GM23338 (cell line): Measurements from ENCODE around the gene RYR2. TPM values are rescaled to one million over a fixed set of nuclear protein-coding genes. Genes with fewer than 3 reads are reported as not detected.

Source experiments
- ATAC-seq: fragments of 200-7000 bp; cut with Tn5 transposase; 3 replicates; pipeline ENCODE4 v1.9.1; 2020
- DNase-seq: peaks from one replicate; pipeline ENCODE4 v3.0.0-alpha.2; 2015; ENCODE audit warnings: low spot score
- H2AFZ ChIP-seq: fragments of 200-600 bp; sonication (generic); 2 replicates; pipeline ENCODE4 v1.8.0; 2016; ENCODE audit warnings: antibody characterized with exemption, mild to moderate bottlenecking, moderate library complexity
- H3F3A ChIP-seq: fragments of 200-600 bp; sonication (generic); replicated peaks from 2 replicates; pipeline ENCODE4 v1.8.0; 2017; ENCODE audit warnings: antibody characterized with exemption, mixed run types, low read depth
- H3K27ac ChIP-seq: fragments of 200-600 bp; sonication (generic); 2 replicates; pipeline ENCODE4 v1.6.1; 2016; ENCODE audit warnings: low read depth
- H3K27me3 ChIP-seq: fragments of 200-600 bp; sonication (generic); 2 replicates; pipeline ENCODE4 v1.8.0; 2016; ENCODE audit warnings: mild to moderate bottlenecking, mixed run types, moderate library complexity; ENCODE audit not compliant: insufficient read depth
- H3K36me3 ChIP-seq: fragments of 200-600 bp; sonication (generic); 2 replicates; pipeline ENCODE4 v1.8.0; 2016; ENCODE audit warnings: mild to moderate bottlenecking; ENCODE audit not compliant: insufficient read depth
- H3K4me1 ChIP-seq: fragments of 200-600 bp; sonication (generic); 2 replicates; pipeline ENCODE4 v1.8.0; 2016; ENCODE audit warnings: mild to moderate bottlenecking, moderate library complexity; ENCODE audit not compliant: insufficient read depth
- H3K4me2 ChIP-seq: fragments of 200-600 bp; sonication (generic); 2 replicates; pipeline ENCODE4 v1.7.1; 2017; ENCODE audit warnings: mixed run types
- H3K4me3 ChIP-seq: fragments of 200-600 bp; sonication (generic); 2 replicates; pipeline ENCODE4 v1.6.1; 2016; ENCODE audit warnings: mixed run types
- H3K79me2 ChIP-seq: fragments of 200-600 bp; sonication (generic); replicated peaks from 2 replicates; pipeline ENCODE4 v1.8.0; 2017; ENCODE audit warnings: mild to moderate bottlenecking; ENCODE audit not compliant: insufficient read depth
- H3K9me2 ChIP-seq: fragments of 200-600 bp; sonication (generic); 2 replicates; pipeline ENCODE4 v1.8.0; 2017; ENCODE audit not compliant: insufficient read depth
- H4K20me1 ChIP-seq: fragments of 200-600 bp; sonication (generic); replicated peaks from 2 replicates; pipeline ENCODE4 v1.8.0; 2017; ENCODE audit warnings: mild to moderate bottlenecking; ENCODE audit not compliant: insufficient read depth
- H3K27ac Mint-ChIP-seq: 2 replicates; pipeline ENCODE4 v1.8.0; 2020; ENCODE audit warnings: inconsistent platforms, mild to moderate bottlenecking, moderate library complexity, mixed read lengths
- H3K27me3 Mint-ChIP-seq: 3 replicates; pipeline ENCODE4 v1.8.0; 2022; ENCODE audit warnings: low read depth, mild to moderate bottlenecking, moderate library complexity, mixed read lengths, inconsistent platforms; ENCODE audit not compliant: insufficient read depth, poor library complexity
- H3K36me3 Mint-ChIP-seq: 3 replicates; pipeline ENCODE4 v1.8.0; 2021; ENCODE audit warnings: low read depth, mild to moderate bottlenecking, inconsistent platforms, moderate library complexity, mixed read lengths
- H3K4me1 Mint-ChIP-seq: 3 replicates; pipeline ENCODE4 v1.8.0; 2020; ENCODE audit warnings: mild to moderate bottlenecking, inconsistent platforms, mixed read lengths
- H3K4me3 Mint-ChIP-seq: 3 replicates; pipeline ENCODE4 v1.8.0; 2021; ENCODE audit warnings: moderate library complexity, mild to moderate bottlenecking, inconsistent platforms, mixed read lengths
- H3K9me3 Mint-ChIP-seq: 3 replicates; pipeline ENCODE4 v1.8.0; 2020; ENCODE audit warnings: moderate library complexity, mild to moderate bottlenecking, inconsistent platforms, mixed read lengths
- CREB1 ChIP-seq: fragments of 250-450 bp; sonication (Bioruptor Pico); IDR thresholded peaks from 2 replicates; pipeline ENCODE4 v1.5.0; 2020; ENCODE audit warnings: low read depth, mild to moderate bottlenecking, moderate library complexity
- EZH2 ChIP-seq: fragments of 200-600 bp; sonication (generic); IDR thresholded peaks from one replicate; pipeline ENCODE4 v1.8.0; 2017; ENCODE audit warnings: antibody characterized with exemption, mild to moderate bottlenecking, low read depth; ENCODE audit not compliant: unreplicated experiment
- EZH2phosphoT487 ChIP-seq: fragments of 200-600 bp; sonication (generic); IDR thresholded peaks from one replicate; pipeline ENCODE4 v1.8.1; 2018; ENCODE audit warnings: antibody characterized with exemption; ENCODE audit not compliant: unreplicated experiment
- JUNB ChIP-seq: IDR thresholded peaks from one replicate; pipeline ENCODE4 v1.6.1; 2016; ENCODE audit warnings: antibody characterized with exemption; ENCODE audit not compliant: unreplicated experiment
- NANOG ChIP-seq: IDR thresholded peaks from 2 replicates; pipeline ENCODE4 v1.6.1; 2016; ENCODE audit warnings: antibody characterized with exemption, borderline replicate concordance
- POLR2AphosphoS5 ChIP-seq: IDR thresholded peaks from 2 replicates; pipeline ENCODE4 v1.6.1; 2016; ENCODE audit warnings: antibody characterized with exemption, low read depth
- STAT1 ChIP-seq: IDR thresholded peaks from one replicate; pipeline ENCODE4 v1.6.1; 2016; ENCODE audit warnings: antibody characterized with exemption; ENCODE audit not compliant: unreplicated experiment
- ZNF114 ChIP-seq: fragments of 250-450 bp; sonication (Bioruptor Pico); IDR thresholded peaks from 2 replicates; pipeline ENCODE4 v1.5.0; 2020; ENCODE audit warnings: mild to moderate bottlenecking, moderate library complexity
- ZNF331 ChIP-seq: fragments of 250-450 bp; sonication (Bioruptor Pico); IDR thresholded peaks from 2 replicates; pipeline ENCODE4 v1.5.0; 2020; ENCODE audit warnings: low read depth, mild to moderate bottlenecking, moderate library complexity
- polyA plus RNA-seq: library from polyadenylated mRNA; unstranded; fragments of >200 nt; fragmentation: Nextera tagmentation; extraction: Ambion mirVana; gene quantifications from 2 replicates; pipeline ENCODE4 v1.2.1, GENCODE V29; 2016
- total RNA-seq: library from RNA; depleted of rRNA; stranded (reverse); fragments of >200 nt; shearing (Covaris generic); gene quantifications from 2 replicates; pipeline ENCODE4 v1.2.3, GENCODE V29; 2014
- TF ChIP-seq, protein P1 (sequence below): IDR thresholded peaks from 2 replicates; pipeline ENCODE4 v1.6.1; 2016; ENCODE audit warnings: antibody characterized with exemption
- TF ChIP-seq, protein P2 (sequence below): fragments of 250-450 bp; sonication (Bioruptor Pico); IDR thresholded peaks from 2 replicates; pipeline ENCODE4 v1.5.0; 2020; ENCODE audit warnings: mild to moderate bottlenecking, moderate library complexity
- TF ChIP-seq, protein P3 (sequence below), 2 experiments: fragments of 200-600 bp in 1 of 2; sonication (generic) in 1 of 2; conservative IDR thresholded peaks; 2 replicates each; pipeline versions ENCODE4 v1.5.1 to v1.6.1; 2016 to 2017; ENCODE audit warnings: antibody characterized with exemption in 2 of 2, low read depth in 2 of 2, mild to moderate bottlenecking in 2 of 2, moderate library complexity in 1 of 2
- TF ChIP-seq, protein P4 (sequence below): IDR thresholded peaks from one replicate; pipeline ENCODE4 v1.6.1; 2018; ENCODE audit warnings: antibody characterized with exemption; ENCODE audit not compliant: unreplicated experiment

RYR2 gene
- total and polyA plus RNA-seq, 2 experiments from 2014 or later, result 8.9 to 10.0 TPM

DNA sequence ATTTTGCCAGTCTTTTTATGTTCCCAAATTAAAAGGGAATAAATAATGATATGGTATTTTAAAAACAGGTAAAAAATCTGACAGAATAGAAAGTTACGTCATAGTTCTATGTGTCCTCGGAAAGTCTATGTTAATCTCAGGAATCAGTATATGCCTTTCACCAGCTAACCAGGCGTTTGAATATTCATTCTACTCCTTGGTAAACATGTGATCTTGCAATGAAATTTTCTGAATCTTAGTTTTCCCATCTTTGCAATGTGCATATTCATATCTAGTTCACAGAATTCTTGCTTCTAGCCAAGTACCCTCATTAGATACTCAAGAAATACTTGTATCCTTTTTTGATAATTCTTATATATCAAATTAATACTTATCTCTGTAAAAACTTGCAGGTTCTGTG is 669.3 kb downstream of the RYR2 start:
- no peak for TF ChIP-seq EZH2phosphoT487
- TF ChIP-seq, protein P1, sequence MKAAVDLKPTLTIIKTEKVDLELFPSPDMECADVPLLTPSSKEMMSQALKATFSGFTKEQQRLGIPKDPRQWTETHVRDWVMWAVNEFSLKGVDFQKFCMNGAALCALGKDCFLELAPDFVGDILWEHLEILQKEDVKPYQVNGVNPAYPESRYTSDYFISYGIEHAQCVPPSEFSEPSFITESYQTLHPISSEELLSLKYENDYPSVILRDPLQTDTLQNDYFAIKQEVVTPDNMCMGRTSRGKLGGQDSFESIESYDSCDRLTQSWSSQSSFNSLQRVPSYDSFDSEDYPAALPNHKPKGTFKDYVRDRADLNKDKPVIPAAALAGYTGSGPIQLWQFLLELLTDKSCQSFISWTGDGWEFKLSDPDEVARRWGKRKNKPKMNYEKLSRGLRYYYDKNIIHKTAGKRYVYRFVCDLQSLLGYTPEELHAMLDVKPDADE, result no peak
- TF ChIP-seq ZNF114 (CRISPR knock-in tag), result no peak
- TF ChIP-seq STAT1, result no peak
- TF ChIP-seq EZH2, result no peak
- no peak for TF ChIP-seq POLR2AphosphoS5
- TF ChIP-seq ZNF331 (CRISPR knock-in tag), result no peak
- TF ChIP-seq, protein P2, sequence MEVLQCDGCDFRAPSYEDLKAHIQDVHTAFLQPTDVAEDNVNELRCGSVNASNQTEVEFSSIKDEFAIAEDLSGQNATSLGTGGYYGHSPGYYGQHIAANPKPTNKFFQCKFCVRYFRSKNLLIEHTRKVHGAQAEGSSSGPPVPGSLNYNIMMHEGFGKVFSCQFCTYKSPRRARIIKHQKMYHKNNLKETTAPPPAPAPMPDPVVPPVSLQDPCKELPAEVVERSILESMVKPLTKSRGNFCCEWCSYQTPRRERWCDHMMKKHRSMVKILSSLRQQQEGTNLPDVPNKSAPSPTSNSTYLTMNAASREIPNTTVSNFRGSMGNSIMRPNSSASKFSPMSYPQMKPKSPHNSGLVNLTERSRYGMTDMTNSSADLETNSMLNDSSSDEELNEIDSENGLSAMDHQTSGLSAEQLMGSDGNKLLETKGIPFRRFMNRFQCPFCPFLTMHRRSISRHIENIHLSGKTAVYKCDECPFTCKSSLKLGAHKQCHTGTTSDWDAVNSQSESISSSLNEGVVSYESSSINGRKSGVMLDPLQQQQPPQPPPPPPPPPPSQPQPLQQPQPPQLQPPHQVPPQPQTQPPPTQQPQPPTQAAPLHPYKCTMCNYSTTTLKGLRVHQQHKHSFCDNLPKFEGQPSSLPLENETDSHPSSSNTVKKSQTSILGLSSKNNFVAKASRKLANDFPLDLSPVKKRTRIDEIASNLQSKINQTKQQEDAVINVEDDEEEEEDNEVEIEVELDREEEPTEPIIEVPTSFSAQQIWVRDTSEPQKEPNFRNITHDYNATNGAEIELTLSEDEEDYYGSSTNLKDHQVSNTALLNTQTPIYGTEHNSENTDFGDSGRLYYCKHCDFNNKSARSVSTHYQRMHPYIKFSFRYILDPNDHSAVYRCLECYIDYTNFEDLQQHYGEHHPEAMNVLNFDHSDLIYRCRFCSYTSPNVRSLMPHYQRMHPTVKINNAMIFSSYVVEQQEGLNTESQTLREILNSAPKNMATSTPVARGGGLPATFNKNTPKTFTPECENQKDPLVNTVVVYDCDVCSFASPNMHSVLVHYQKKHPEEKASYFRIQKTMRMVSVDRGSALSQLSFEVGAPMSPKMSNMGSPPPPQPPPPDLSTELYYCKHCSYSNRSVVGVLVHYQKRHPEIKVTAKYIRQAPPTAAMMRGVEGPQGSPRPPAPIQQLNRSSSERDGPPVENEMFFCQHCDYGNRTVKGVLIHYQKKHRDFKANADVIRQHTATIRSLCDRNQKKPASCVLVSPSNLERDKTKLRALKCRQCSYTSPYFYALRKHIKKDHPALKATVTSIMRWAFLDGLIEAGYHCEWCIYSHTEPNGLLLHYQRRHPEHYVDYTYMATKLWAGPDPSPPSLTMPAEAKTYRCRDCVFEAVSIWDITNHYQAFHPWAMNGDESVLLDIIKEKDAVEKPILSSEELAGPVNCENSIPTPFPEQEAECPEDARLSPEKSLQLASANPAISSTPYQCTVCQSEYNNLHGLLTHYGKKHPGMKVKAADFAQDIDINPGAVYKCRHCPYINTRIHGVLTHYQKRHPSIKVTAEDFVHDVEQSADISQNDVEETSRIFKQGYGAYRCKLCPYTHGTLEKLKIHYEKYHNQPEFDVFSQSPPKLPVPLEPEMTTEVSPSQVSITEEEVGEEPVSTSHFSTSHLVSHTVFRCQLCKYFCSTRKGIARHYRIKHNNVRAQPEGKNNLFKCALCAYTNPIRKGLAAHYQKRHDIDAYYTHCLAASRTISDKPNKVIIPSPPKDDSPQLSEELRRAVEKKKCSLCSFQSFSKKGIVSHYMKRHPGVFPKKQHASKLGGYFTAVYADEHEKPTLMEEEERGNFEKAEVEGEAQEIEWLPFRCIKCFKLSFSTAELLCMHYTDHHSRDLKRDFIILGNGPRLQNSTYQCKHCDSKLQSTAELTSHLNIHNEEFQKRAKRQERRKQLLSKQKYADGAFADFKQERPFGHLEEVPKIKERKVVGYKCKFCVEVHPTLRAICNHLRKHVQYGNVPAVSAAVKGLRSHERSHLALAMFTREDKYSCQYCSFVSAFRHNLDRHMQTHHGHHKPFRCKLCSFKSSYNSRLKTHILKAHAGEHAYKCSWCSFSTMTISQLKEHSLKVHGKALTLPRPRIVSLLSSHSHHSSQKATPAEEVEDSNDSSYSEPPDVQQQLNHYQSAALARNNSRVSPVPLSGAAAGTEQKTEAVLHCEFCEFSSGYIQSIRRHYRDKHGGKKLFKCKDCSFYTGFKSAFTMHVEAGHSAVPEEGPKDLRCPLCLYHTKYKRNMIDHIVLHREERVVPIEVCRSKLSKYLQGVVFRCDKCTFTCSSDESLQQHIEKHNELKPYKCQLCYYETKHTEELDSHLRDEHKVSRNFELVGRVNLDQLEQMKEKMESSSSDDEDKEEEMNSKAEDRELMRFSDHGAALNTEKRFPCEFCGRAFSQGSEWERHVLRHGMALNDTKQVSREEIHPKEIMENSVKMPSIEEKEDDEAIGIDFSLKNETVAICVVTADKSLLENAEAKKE (CRISPR knock-in tag), result no peak
- TF ChIP-seq JUNB, result no peak
- TF ChIP-seq, protein P3, sequence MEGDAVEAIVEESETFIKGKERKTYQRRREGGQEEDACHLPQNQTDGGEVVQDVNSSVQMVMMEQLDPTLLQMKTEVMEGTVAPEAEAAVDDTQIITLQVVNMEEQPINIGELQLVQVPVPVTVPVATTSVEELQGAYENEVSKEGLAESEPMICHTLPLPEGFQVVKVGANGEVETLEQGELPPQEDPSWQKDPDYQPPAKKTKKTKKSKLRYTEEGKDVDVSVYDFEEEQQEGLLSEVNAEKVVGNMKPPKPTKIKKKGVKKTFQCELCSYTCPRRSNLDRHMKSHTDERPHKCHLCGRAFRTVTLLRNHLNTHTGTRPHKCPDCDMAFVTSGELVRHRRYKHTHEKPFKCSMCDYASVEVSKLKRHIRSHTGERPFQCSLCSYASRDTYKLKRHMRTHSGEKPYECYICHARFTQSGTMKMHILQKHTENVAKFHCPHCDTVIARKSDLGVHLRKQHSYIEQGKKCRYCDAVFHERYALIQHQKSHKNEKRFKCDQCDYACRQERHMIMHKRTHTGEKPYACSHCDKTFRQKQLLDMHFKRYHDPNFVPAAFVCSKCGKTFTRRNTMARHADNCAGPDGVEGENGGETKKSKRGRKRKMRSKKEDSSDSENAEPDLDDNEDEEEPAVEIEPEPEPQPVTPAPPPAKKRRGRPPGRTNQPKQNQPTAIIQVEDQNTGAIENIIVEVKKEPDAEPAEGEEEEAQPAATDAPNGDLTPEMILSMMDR (conservative IDR thresholded peaks at IDR 0.05; ENCODE audit: low read depth in 2 of 2), result no peak
- TF ChIP-seq, protein P4, sequence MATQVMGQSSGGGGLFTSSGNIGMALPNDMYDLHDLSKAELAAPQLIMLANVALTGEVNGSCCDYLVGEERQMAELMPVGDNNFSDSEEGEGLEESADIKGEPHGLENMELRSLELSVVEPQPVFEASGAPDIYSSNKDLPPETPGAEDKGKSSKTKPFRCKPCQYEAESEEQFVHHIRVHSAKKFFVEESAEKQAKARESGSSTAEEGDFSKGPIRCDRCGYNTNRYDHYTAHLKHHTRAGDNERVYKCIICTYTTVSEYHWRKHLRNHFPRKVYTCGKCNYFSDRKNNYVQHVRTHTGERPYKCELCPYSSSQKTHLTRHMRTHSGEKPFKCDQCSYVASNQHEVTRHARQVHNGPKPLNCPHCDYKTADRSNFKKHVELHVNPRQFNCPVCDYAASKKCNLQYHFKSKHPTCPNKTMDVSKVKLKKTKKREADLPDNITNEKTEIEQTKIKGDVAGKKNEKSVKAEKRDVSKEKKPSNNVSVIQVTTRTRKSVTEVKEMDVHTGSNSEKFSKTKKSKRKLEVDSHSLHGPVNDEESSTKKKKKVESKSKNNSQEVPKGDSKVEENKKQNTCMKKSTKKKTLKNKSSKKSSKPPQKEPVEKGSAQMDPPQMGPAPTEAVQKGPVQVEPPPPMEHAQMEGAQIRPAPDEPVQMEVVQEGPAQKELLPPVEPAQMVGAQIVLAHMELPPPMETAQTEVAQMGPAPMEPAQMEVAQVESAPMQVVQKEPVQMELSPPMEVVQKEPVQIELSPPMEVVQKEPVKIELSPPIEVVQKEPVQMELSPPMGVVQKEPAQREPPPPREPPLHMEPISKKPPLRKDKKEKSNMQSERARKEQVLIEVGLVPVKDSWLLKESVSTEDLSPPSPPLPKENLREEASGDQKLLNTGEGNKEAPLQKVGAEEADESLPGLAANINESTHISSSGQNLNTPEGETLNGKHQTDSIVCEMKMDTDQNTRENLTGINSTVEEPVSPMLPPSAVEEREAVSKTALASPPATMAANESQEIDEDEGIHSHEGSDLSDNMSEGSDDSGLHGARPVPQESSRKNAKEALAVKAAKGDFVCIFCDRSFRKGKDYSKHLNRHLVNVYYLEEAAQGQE, result no peak
- no peak for TF ChIP-seq NANOG
- no peak for TF ChIP-seq CREB1 (CRISPR knock-in tag)
- H3K4me3 Mint-ChIP-seq, result no peak overlapping the region

More for the DNA sequence above, 669.3 kb downstream of the RYR2 start:
- Histone ChIP-seq H3F3A (no peaks in the 10 kb centered on the region), H3K4me3 (no peak overlapping the region), H2AFZ (no peak overlapping the region), H3K4me1 (no peaks in the 10 kb centered on the region), H4K20me1 (no peaks in the 10 kb centered on the region), H3K27me3 (no peaks in the 10 kb centered on the region), H3K27ac (no peak overlapping the region), H3K9me2 (no peaks in the 10 kb centered on the region), H3K79me2 (no peaks in the 10 kb centered on the region), H3K36me3 (no peaks in the 10 kb centered on the region), H3K4me2 (no peak overlapping the region)
- no peak for DNase-seq
- no peaks in the 10 kb centered on the region for H3K27me3 Mint-ChIP-seq
- ATAC-seq, result no peak
- H3K9me3 Mint-ChIP-seq, result no peaks in the 10 kb centered on the region
- H3K4me1 Mint-ChIP-seq, result peaks cover 4% of the 10 kb centered on the region; the same call in 2 of the 3 replicates
- H3K36me3 Mint-ChIP-seq, result no peaks in the 10 kb centered on the region
- no peak overlapping the region for H3K27ac Mint-ChIP-seq
